PFSK-1 (cell line): Measurements from ENCODE around the gene KIF20A.

Experiments used
- FOXP2 ChIP-seq: optimal IDR thresholded peaks from 2 replicates; pipeline ENCODE3; 2011; ENCODE audit warnings: borderline replicate concordance, control low read depth, inconsistent platforms; ENCODE audit not compliant: insufficient read depth; ENCODE audit errors: extremely low read length, extremely low read depth
- POLR2AphosphoS5 ChIP-seq: IDR thresholded peaks from 2 replicates; pipeline ENCODE4 v1.6.1; 2012; ENCODE audit warnings: low read depth, mild to moderate bottlenecking, control low read depth, low read length, moderate library complexity
- REST ChIP-seq, 2 experiments: IDR thresholded peaks; 2 replicates each; pipeline versions ENCODE4 v1.6.1 to v1.8.0; 2011 to 2012; ENCODE audit warnings: low read depth in 2 of 2, low read length in 2 of 2, control low read depth in 1 of 2, inconsistent platforms in 1 of 2, mild to moderate bottlenecking in 1 of 2, moderate library complexity in 1 of 2; ENCODE audit not compliant: insufficient read depth in 1 of 2
- SIN3A ChIP-seq: IDR thresholded peaks from 2 replicates; pipeline ENCODE4 v1.6.1; 2012; ENCODE audit warnings: mild to moderate bottlenecking, low read length, moderate library complexity, borderline replicate concordance; ENCODE audit not compliant: insufficient read depth
- TAF1 ChIP-seq: IDR thresholded peaks from 2 replicates; pipeline ENCODE4 v1.6.1; 2012; ENCODE audit warnings: low read length, control low read depth, borderline replicate concordance; ENCODE audit not compliant: insufficient read depth

Gene KIF20A

DNA sequence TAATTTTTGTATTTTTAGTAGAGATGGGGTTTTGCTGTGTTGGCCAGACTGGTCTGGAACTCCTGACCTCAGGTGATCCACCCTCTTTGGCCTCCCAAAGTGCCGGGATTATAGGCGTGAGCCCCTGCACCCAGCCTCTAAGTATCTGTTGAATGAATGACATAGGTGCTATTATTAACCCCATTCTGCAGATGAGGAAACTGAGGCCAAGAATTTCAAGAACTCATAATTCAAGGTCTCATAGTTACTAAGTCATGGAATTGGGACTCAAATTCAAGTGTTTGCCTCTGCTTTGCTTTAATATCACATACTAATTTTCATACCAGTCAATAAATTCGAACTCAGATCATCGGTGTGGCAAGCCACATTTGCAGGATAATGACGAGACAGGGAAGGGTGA, 1.9 kb downstream of the KIF20A start:
- TF ChIP-seq SIN3A (no peak), REST (IDR thresholded peaks at IDR 0.05; ENCODE audit: insufficient read depth in 1 of 2, low read depth in 2 of 2, low read length in 2 of 2) (no peak), TAF1 (no peak), POLR2AphosphoS5 (no peak), FOXP2 (no peak)

- TF ChIP-seq SIN3A, result no peak
- TF ChIP-seq POLR2AphosphoS5, result no peak; the same call in 1 of the 2 replicates
- no peak for TF ChIP-seq TAF1
- no peak for TF ChIP-seq REST (IDR thresholded peaks at IDR 0.05; ENCODE audit: insufficient read depth in 1 of 2, low read depth in 2 of 2, low read length in 2 of 2)
- no peak for TF ChIP-seq FOXP2
Observed at GRCh38 chr5:138182808-138183207, 3.9 kb downstream of the KIF20A start.

DNA sequence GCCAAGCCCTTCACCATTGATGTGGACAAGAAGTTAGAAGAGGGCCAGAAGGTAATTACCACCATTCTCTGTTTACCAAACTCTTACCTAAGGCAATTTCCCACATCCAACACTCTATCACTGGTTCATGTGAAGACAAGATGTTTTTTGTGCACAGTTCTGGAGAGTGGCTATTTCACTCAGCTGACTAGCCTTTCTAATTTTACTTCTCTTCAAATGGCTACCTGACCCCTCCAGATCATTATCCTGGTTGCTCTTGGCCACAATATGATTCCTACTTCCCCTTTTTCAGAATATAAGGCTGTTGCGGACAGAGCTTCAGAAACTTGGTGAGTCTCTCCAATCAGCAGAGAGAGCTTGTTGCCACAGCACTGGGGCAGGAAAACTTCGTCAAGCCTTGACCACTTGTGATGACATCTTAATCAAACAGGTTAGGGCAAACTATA, 7.1 kb downstream of the KIF20A start:
- TF ChIP-seq FOXP2, result no peak
- no peak for TF ChIP-seq POLR2AphosphoS5
- TF ChIP-seq REST (IDR thresholded peaks at IDR 0.05; ENCODE audit: insufficient read depth in 1 of 2, low read depth in 2 of 2, low read length in 2 of 2), result no peak
- TF ChIP-seq SIN3A, result no peak
- no peak for TF ChIP-seq TAF1

DNA sequence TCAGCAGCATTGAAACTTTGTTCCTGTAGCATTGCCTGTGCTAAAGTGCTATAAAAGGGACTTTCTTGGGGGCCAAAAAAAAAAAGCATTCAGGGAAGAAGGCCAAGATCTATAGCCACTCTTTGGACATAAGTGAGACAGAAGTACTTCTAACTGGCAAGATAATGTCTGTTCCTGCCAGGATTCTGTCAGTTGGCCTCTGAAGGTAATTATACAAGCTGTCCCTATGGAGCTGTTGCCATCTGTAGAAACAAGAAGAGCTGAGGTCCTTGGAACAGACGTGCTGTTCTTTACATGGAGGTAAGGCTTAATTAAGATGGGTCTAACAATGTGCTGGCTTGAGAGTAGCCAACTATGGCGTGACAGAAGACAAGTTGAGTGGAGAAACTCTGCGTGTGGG, 9.7 kb downstream of the KIF20A start:
- TF ChIP-seq FOXP2 (no peak), POLR2AphosphoS5 (no peak), SIN3A (no peak), TAF1 (no peak), REST (IDR thresholded peaks at IDR 0.05; ENCODE audit: insufficient read depth in 1 of 2, low read depth in 2 of 2, low read length in 2 of 2) (no peak)

GRCh38 chr5:138192826-138193225, 13.9 kb downstream of the KIF20A start:
- TF ChIP-seq REST (IDR thresholded peaks at IDR 0.05; ENCODE audit: insufficient read depth in 1 of 2, low read depth in 2 of 2, low read length in 2 of 2) (no peak), FOXP2 (no peak), SIN3A (no peak), POLR2AphosphoS5 (no peak), TAF1 (no peak)
